Activated gamma-delta T cell (primary cell): ENCODE data around the gene MAP2K7.

Experiments used
- DNase-seq: peaks from one replicate; lab custom pipeline; 2025; lab: John Stamatoyannopoulos, UW

MAP2K7 gene

GRCh38 chr19:7962644-7963268 is 59.1 kb downstream of the MAP2K7 start:
- no peak for DNase-seq

- DNase-seq, result no peak
Observed at GRCh38 chr19:7963566-7963965, 59.9 kb downstream of the MAP2K7 start.
